IMR-90 (cell line): ENCODE data around the gene AUTS2. TPM values are rescaled to one million over a fixed set of nuclear protein-coding genes. Genes with fewer than 3 reads are reported as not detected.

Experiments
- ATAC-seq: fragments of 200-7000 bp; cut with Tn5 transposase; 2 replicates; pipeline ENCODE4 v1.9.1; 2020; ENCODE audit warnings: low read depth, mild to moderate bottlenecking, moderate library complexity
- BruUV-seq: library from RNA; stranded (reverse); fragments of 400-500 nt; replicated peaks from 2 replicates; lab custom pipeline; 2021; lab: Mats Ljungman, UMichigan
- CTCF ChIA-PET: fragments of 300-600 bp; formaldehyde crosslinking; extraction: SDS; loops from one replicate; lab custom pipeline; 2021; ENCODE audit warnings: antibody characterized with exemption; lab: Yijun Ruan, JAX
- POLR2A ChIA-PET: fragments of 300-600 bp; sonication (Branson Sonifier 250); formaldehyde crosslinking; loops from one replicate; lab custom pipeline; 2022; ENCODE audit warnings: antibody characterized with exemption; ENCODE audit not compliant: unreplicated experiment; lab: Charles Lee
- DNase-seq: peaks from one replicate; pipeline ENCODE4 v3.0.0; 2013
- H2AFZ ChIP-seq: replicated peaks from 2 replicates; pipeline ENCODE3; 2013; ENCODE audit warnings: low read length, mild to moderate bottlenecking; ENCODE audit not compliant: poor library complexity
- H2AK5ac ChIP-seq: 2 replicates; pipeline ENCODE4 v1.6.1; 2013; ENCODE audit warnings: low read depth, low read length, inconsistent platforms
- H2AK9ac ChIP-seq: replicated peaks from 2 replicates; pipeline ENCODE3; 2013; ENCODE audit warnings: mild to moderate bottlenecking, low read depth, low read length, moderate library complexity; ENCODE audit not compliant: poor library complexity
- H2BK120ac ChIP-seq: 2 replicates; pipeline ENCODE4 v1.6.1; 2013; ENCODE audit warnings: low read depth, low read length, inconsistent platforms
- H2BK15ac ChIP-seq: 3 replicates; pipeline ENCODE4 v1.6.1; 2013; ENCODE audit warnings: low read depth, low read length, inconsistent platforms
- H2BK20ac ChIP-seq: 2 replicates; pipeline ENCODE4 v1.6.1; 2013; ENCODE audit warnings: low read depth, mild to moderate bottlenecking, inconsistent platforms, low read length, moderate library complexity
- H2BK5ac ChIP-seq: 2 replicates; pipeline ENCODE4 v1.6.1; 2013; ENCODE audit warnings: mild to moderate bottlenecking, low read depth, low read length, inconsistent platforms; ENCODE audit not compliant: poor library complexity, severe bottlenecking
- H3K14ac ChIP-seq: replicated peaks from 2 replicates; pipeline ENCODE4 v1.6.1; 2013; ENCODE audit warnings: low read depth, low read length, inconsistent platforms
- H3K18ac ChIP-seq: 2 replicates; pipeline ENCODE4 v1.6.1; 2013; ENCODE audit warnings: low read depth, low read length, control low read depth
- H3K23ac ChIP-seq: 2 replicates; pipeline ENCODE4 v1.6.1; 2013; ENCODE audit warnings: low read depth, low read length, inconsistent platforms
- H3K27ac ChIP-seq: 2 replicates; pipeline ENCODE4 v1.5.1; 2013; ENCODE audit warnings: mild to moderate bottlenecking, control low read depth, low read length; ENCODE audit not compliant: insufficient read depth
- H3K27me3 ChIP-seq: 2 replicates; pipeline ENCODE4 v1.6.1; 2013; ENCODE audit warnings: low read length; ENCODE audit not compliant: control insufficient read depth, insufficient read depth
- H3K36me3 ChIP-seq: 2 replicates; pipeline ENCODE4 v1.6.1; 2013; ENCODE audit warnings: low read length, mixed read lengths; ENCODE audit not compliant: control insufficient read depth, insufficient read depth
- H3K4ac ChIP-seq: 2 replicates; pipeline ENCODE4 v1.6.1; 2013; ENCODE audit warnings: low read depth, low read length, inconsistent platforms
- H3K4me1 ChIP-seq: 2 replicates; pipeline ENCODE4 v1.6.1; 2013; ENCODE audit warnings: low read length, mixed read lengths; ENCODE audit not compliant: control insufficient read depth, insufficient read depth
- H3K4me2 ChIP-seq: 2 replicates; pipeline ENCODE4 v1.6.1; 2013; ENCODE audit warnings: low read depth, mild to moderate bottlenecking, control low read depth, low read length, moderate library complexity
- H3K4me3 ChIP-seq: 2 replicates; pipeline ENCODE4 v1.5.1; 2013; ENCODE audit warnings: low read depth, mild to moderate bottlenecking, control low read depth, low read length, moderate library complexity; ENCODE audit not compliant: insufficient read depth
- H3K56ac ChIP-seq: 2 replicates; pipeline ENCODE4 v1.6.1; 2013; ENCODE audit warnings: low read length, inconsistent platforms; ENCODE audit not compliant: insufficient read depth; ENCODE audit errors: extremely low read depth
- H3K79me1 ChIP-seq, 2 experiments: 2 replicates each; pipeline ENCODE4 v1.6.1; 2013; ENCODE audit warnings: low read length in 2 of 2, inconsistent platforms in 1 of 2, low read depth in 1 of 2
- H3K9ac ChIP-seq: 2 replicates; pipeline ENCODE4 v1.6.1; 2013; ENCODE audit warnings: low read depth, low read length, control low read depth
- H3K9me1 ChIP-seq: 2 replicates; pipeline ENCODE4 v1.6.1; 2013; ENCODE audit warnings: low read length, inconsistent platforms; ENCODE audit not compliant: insufficient read depth
- H3K9me3 ChIP-seq: 2 replicates; pipeline ENCODE4 v1.6.1; 2013; ENCODE audit warnings: low read length; ENCODE audit not compliant: control insufficient read depth, insufficient read depth
- H4K20me1 ChIP-seq: 2 replicates; pipeline ENCODE4 v1.6.1; 2013; ENCODE audit warnings: low read length, inconsistent platforms; ENCODE audit not compliant: insufficient read depth
- H4K5ac ChIP-seq: 2 replicates; pipeline ENCODE4 v1.6.1; 2013; ENCODE audit warnings: mild to moderate bottlenecking, low read depth, low read length, control low read depth
- H4K8ac ChIP-seq, 2 experiments: 2 replicates each; pipeline ENCODE4 v1.6.1; 2013; ENCODE audit warnings: low read depth in 2 of 2, low read length in 2 of 2, control low read depth in 1 of 2, inconsistent platforms in 1 of 2
- H4K91ac ChIP-seq: 2 replicates; pipeline ENCODE4 v1.6.1; 2013; ENCODE audit warnings: low read depth, low read length, inconsistent platforms; ENCODE audit not compliant: insufficient read depth
- BHLHE40 ChIP-seq: fragments of 150-350 bp; IDR thresholded peaks from 2 replicates; pipeline ENCODE4 v1.6.1; 2016; ENCODE audit warnings: mild to moderate bottlenecking, low read depth, low read length
- CEBPB ChIP-seq: IDR thresholded peaks from 2 replicates; pipeline ENCODE4 v1.6.1; 2012; ENCODE audit warnings: low read depth, low read length, improper control_type of control experiment
- CHD1 ChIP-seq: IDR thresholded peaks from 2 replicates; pipeline ENCODE4 v1.6.1; 2012; ENCODE audit warnings: low read depth, low read length, improper control_type of control experiment
- CTCF ChIP-seq: conservative IDR thresholded peaks from 2 replicates; pipeline ENCODE4 v1.5.1; 2012; ENCODE audit warnings: mild to moderate bottlenecking, low read depth, low read length, improper control_type of control experiment
- ELK1 ChIP-seq: fragments of 150-350 bp; IDR thresholded peaks from 2 replicates; pipeline ENCODE4 v1.6.1; 2016; ENCODE audit warnings: low read depth, mild to moderate bottlenecking, low read length, moderate library complexity, borderline replicate concordance
- FOS ChIP-seq: fragments of 150-350 bp; IDR thresholded peaks from 2 replicates; pipeline ENCODE4 v1.6.1; 2016; ENCODE audit warnings: low read depth, low read length
- MAFK ChIP-seq: IDR thresholded peaks from 2 replicates; pipeline ENCODE4 v1.6.1; 2012; ENCODE audit warnings: low read depth, low read length, improper control_type of control experiment
- MAZ ChIP-seq: IDR thresholded peaks from 2 replicates; pipeline ENCODE4 v1.6.1; 2012; ENCODE audit warnings: low read depth, mild to moderate bottlenecking, low read length, improper control_type of control experiment, moderate library complexity, borderline replicate concordance
- MXI1 ChIP-seq: IDR thresholded peaks from 2 replicates; pipeline ENCODE4 v1.6.1; 2012; ENCODE audit warnings: low read depth, mild to moderate bottlenecking, low read length, moderate library complexity, borderline replicate concordance
- NFE2L2 ChIP-seq: fragments of 150-350 bp; IDR thresholded peaks from 2 replicates; pipeline ENCODE4 v1.6.1; 2016; ENCODE audit warnings: low read depth, mild to moderate bottlenecking, low read length
- POLR2A ChIP-seq: IDR thresholded peaks from 2 replicates; pipeline ENCODE4 v1.6.1; 2012; ENCODE audit warnings: mild to moderate bottlenecking, low read depth, low read length
- RAD21 ChIP-seq: IDR thresholded peaks from 2 replicates; pipeline ENCODE4 v1.6.1; 2012; ENCODE audit warnings: low read length, improper control_type of control experiment
- RCOR1 ChIP-seq: IDR thresholded peaks from 2 replicates; pipeline ENCODE4 v1.6.1; 2012; ENCODE audit warnings: mild to moderate bottlenecking, low read length, improper control_type of control experiment; ENCODE audit not compliant: insufficient replicate concordance
- RFX5 ChIP-seq: IDR thresholded peaks from 2 replicates; pipeline ENCODE4 v1.8.0; 2012; ENCODE audit warnings: low read depth, mild to moderate bottlenecking, low read length, moderate library complexity
- SMC3 ChIP-seq: fragments of 150-350 bp; IDR thresholded peaks from 2 replicates; pipeline ENCODE4 v1.6.1; 2016; ENCODE audit warnings: low read depth, mild to moderate bottlenecking, antibody characterized with exemption, low read length, moderate library complexity
- USF2 ChIP-seq: fragments of 150-350 bp; IDR thresholded peaks from 2 replicates; pipeline ENCODE4 v1.6.1; 2017; ENCODE audit warnings: mild to moderate bottlenecking, antibody characterized with exemption, low read length, low read depth
- WGBS, 2 experiments: methylation state at CpG; one replicate each; pipeline versions ENCODE4 v1.1.5 to v1.1.7; 2013; ENCODE audit warnings: missing lambda C conversion rate in 2 of 2; ENCODE audit not compliant: insufficient read length in 1 of 2; ENCODE audit errors: extremely low coverage in 2 of 2; 5-methylcytosine and 5-hydroxymethylcytosine counted together
- dilution Hi-C: fragments of 300-500 bp; cut with HindIII; formaldehyde crosslinking; loops from one replicate; pipeline ENCODE4 v1.14.3; 2018; ENCODE audit warnings: low sequenced_read_pairs; ENCODE audit not compliant: unreplicated experiment
- in situ Hi-C: fragments of 300-500 bp; cut with MboI; formaldehyde crosslinking; loops from 3 replicates; pipeline ENCODE4 v1.14.3; 2019; ENCODE audit warnings: low sequenced_read_pairs, inconsistent platforms, mixed read lengths
- intact Hi-C: fragments of 100-400 bp; cut with micrococcal nuclease; formaldehyde crosslinking; loops from 2 replicates; pipeline ENCODE4 v1.10.0; 2022
- polyA plus RNA-seq, 3 experiments: library from polyadenylated mRNA; depleted of rRNA; stranded (reverse); fragments of >200 nt; gene quantifications; 2 replicates each; pipeline ENCODE4 v1.2.3, GENCODE V29; 2012; ENCODE audit warnings: low replicate concordance in 1 of 3
- total RNA-seq: library from RNA; depleted of rRNA; stranded (reverse); fragments of >200 nt; gene quantifications from 2 replicates; pipeline ENCODE4 v1.2.3, GENCODE V29; 2012

Gene AUTS2
- total and polyA plus RNA-seq, 2 of the 4 experiments (the other 2 are of a cell fraction) = 0.90 to 3.0 TPM

DNA sequence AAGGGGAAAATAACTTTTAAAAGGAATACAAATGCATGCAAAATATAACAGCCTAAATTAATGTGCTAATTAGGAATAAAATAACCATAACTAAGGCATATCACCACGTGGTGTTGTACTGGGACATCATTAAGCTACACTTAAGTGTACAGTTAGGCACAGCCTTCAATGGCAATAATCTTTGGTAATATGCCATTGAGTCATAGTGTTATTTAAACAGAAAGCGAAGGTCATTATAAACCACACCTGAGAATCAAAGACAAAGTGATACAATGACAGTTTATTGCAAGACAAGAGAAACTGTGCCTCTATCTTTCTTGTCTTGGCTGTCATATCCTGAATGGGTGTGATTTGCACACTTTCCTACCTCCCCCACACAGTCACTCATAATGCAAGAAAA is 30.5 kb upstream of the AUTS2 start:
- Histone ChIP-seq H3K9ac (no peak overlapping the region), H3K9me1 (no peaks in the 10 kb centered on the region), H3K4me1 (no peaks in the 10 kb centered on the region), H4K8ac (no peak overlapping the region), H4K91ac (no peak overlapping the region), H2AFZ (no peak overlapping the region), H3K27ac (no peak overlapping the region), H3K36me3 (no peaks in the 10 kb centered on the region), H3K23ac (no peak overlapping the region), H2BK120ac (no peak overlapping the region), H3K56ac (no peak overlapping the region), H2AK9ac (no peak overlapping the region), H4K20me1 (no peaks in the 10 kb centered on the region), H3K9me3 (0 out of 2 replicates have a peak, but pooled peaks cover 2% of the 10 kb centered on the region), H2AK5ac (no peak overlapping the region), H4K5ac (no peak overlapping the region), H3K14ac (no peak overlapping the region), H3K4me2 (no peak overlapping the region), H3K79me1 (no peaks in the 10 kb centered on the region), H2BK5ac (no peak overlapping the region), H2BK20ac (no peak overlapping the region), H3K4ac (no peak overlapping the region), H3K18ac (no peak overlapping the region), H3K27me3 (no peaks in the 10 kb centered on the region), H3K4me3 (no peak overlapping the region), H2BK15ac (no peak overlapping the region)
- dilution Hi-C loops = no loop called here
- ATAC-seq (no peak), DNase-seq (no peak)
- ChIA-PET CTCF (no interaction called here), POLR2A (no interaction called here)
- TF ChIP-seq FOS (no peak), NFE2L2 (no peak), BHLHE40 (no peak), USF2 (no peak), MAZ (no peak), SMC3 (no peak), RFX5 (no peak), RAD21 (no peak), MAFK (no peak), ELK1 (no peak), CTCF (no peak), CHD1 (no peak), CEBPB (no peak), POLR2A (no peak), RCOR1 (no peak), MXI1 (no peak)
- no CpG with 5 or more reads among the region's 2 CpGs for WGBS, 2 experiments
- BruUV-seq = no TSS peak
- in situ Hi-C loops = no loop called here
- intact Hi-C loops = no loop called here
